Neural progenitor cell (in vitro differentiated cells): Measurements from ENCODE around the gene MTA2.

Experiments
- CTCF ChIP-seq: fragments of 200-600 bp; sonication (generic); IDR thresholded peaks from 2 replicates; pipeline ENCODE4 v1.5.1; 2017; ENCODE audit warnings: antibody characterized with exemption, mild to moderate bottlenecking
- EZH2 ChIP-seq: fragments of 200-600 bp; sonication (generic); IDR thresholded peaks from 2 replicates; pipeline ENCODE4 v1.6.1; 2017; ENCODE audit warnings: antibody characterized with exemption, mild to moderate bottlenecking, moderate library complexity
- EZH2phosphoT487 ChIP-seq: fragments of 200-600 bp; sonication (generic); IDR thresholded peaks from 2 replicates; pipeline ENCODE4 v1.6.1; 2017; ENCODE audit warnings: antibody characterized with exemption

DNA sequence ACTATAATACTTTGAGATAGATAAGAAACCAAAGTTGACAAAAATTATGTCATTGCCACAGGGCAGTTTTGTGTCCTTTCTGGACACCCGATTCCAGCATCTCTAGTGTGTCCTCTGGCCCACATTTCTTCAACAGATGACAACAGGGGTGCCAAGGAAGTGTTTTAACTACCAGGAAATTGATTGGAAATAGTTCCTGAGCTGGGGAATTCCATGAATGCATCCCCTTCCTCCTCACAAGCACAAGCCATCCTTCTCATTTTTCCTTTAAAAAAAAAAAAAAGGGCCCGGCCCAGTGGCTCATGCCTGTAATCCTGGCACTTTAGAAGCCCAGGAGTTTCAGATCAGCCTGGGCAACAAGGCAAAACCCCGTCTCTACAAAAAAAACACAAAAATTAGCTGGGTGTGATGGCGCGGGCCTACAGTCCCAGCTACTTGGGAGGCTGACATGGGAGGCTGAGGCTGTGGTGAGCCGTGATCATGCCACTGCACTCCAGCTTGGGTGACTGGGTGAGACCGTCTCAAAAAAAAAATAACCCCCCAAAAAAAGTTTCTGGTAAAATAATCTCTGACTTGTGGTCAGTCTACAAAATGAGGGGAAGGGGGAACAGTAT lies 20.9 kb upstream of the MTA2 start:
- TF ChIP-seq EZH2 (no peak), CTCF (no peak), EZH2phosphoT487 (no peak)
